H9 (cell line): ENCODE results near the gene GNPDA1. TPM values are rescaled to one million over a fixed set of nuclear protein-coding genes. Genes with fewer than 3 reads are reported as not detected.

ENCODE experiments used
- DNase-seq: peaks from one replicate; pipeline ENCODE4 v3.0.0-alpha.2; 2017
- H2AFZ ChIP-seq: one replicate; pipeline ENCODE4 v1.6.1; 2013; ENCODE audit warnings: mild to moderate bottlenecking, low read length, control low read depth, moderate library complexity
- H2AK5ac ChIP-seq: 2 replicates; pipeline ENCODE4 v1.6.1; 2013; ENCODE audit warnings: low read length, control low read depth, mixed read lengths; ENCODE audit not compliant: insufficient read length
- H2BK120ac ChIP-seq: one replicate; pipeline ENCODE4 v1.6.1; 2013; ENCODE audit warnings: low read depth, mild to moderate bottlenecking, low read length, control low read depth, inconsistent platforms; ENCODE audit not compliant: poor library complexity, severe bottlenecking
- H2BK12ac ChIP-seq: 2 replicates; pipeline ENCODE4 v1.6.1; 2013; ENCODE audit warnings: low read length, control low read depth, mixed read lengths, low read depth; ENCODE audit not compliant: insufficient read length
- H2BK15ac ChIP-seq: 2 replicates; pipeline ENCODE4 v1.6.1; 2013; ENCODE audit warnings: low read depth, low read length, control low read depth
- H2BK20ac ChIP-seq: one replicate; pipeline ENCODE4 v1.6.1; 2013; ENCODE audit warnings: low read depth, mild to moderate bottlenecking, low read length, control low read depth, inconsistent platforms; ENCODE audit not compliant: poor library complexity, severe bottlenecking
- H2BK5ac ChIP-seq: 2 replicates; pipeline ENCODE4 v1.6.1; 2013; ENCODE audit warnings: low read length, control low read depth, mixed read lengths; ENCODE audit not compliant: insufficient read length
- H3K14ac ChIP-seq: 2 replicates; pipeline ENCODE4 v1.6.1; 2013; ENCODE audit warnings: low read length, control low read depth; ENCODE audit not compliant: insufficient read depth
- H3K18ac ChIP-seq: 2 replicates; pipeline ENCODE4 v1.6.1; 2013; ENCODE audit warnings: low read depth, mild to moderate bottlenecking, mixed read lengths, low read length, control low read depth; ENCODE audit not compliant: insufficient read length
- H3K23ac ChIP-seq: 2 replicates; pipeline ENCODE4 v1.6.1; 2013; ENCODE audit warnings: low read length, control low read depth, mixed read lengths, low read depth; ENCODE audit not compliant: insufficient read length
- H3K23me2 ChIP-seq: 2 replicates; pipeline ENCODE4 v1.6.1; 2013; ENCODE audit warnings: low read depth, mild to moderate bottlenecking, mixed read lengths, low read length, control low read depth; ENCODE audit not compliant: insufficient read length, poor library complexity, severe bottlenecking
- H3K27ac ChIP-seq: 2 replicates; pipeline ENCODE4 v1.5.1; 2013; ENCODE audit warnings: low read length, control low read depth, mixed read lengths, low read depth; ENCODE audit not compliant: insufficient read length
- H3K27me3 ChIP-seq: 2 replicates; pipeline ENCODE4 v1.6.1; 2013; ENCODE audit warnings: low read length, control low read depth, inconsistent platforms; ENCODE audit not compliant: insufficient read depth
- H3K4ac ChIP-seq: 2 replicates; pipeline ENCODE4 v1.6.1; 2013; ENCODE audit warnings: low read depth, mild to moderate bottlenecking, control low read depth, inconsistent platforms, low read length, moderate library complexity
- H3K4me1 ChIP-seq: 2 replicates; pipeline ENCODE4 v1.6.1; 2013; ENCODE audit warnings: low read length, control low read depth, inconsistent platforms; ENCODE audit not compliant: insufficient read depth
- H3K4me2 ChIP-seq: 2 replicates; pipeline ENCODE4 v1.6.1; 2013; ENCODE audit warnings: low read length, control low read depth, mixed read lengths; ENCODE audit not compliant: insufficient read length, insufficient read depth
- H3K56ac ChIP-seq: 2 replicates; pipeline ENCODE4 v1.6.1; 2013; ENCODE audit warnings: low read depth, mild to moderate bottlenecking, mixed read lengths, low read length, control low read depth; ENCODE audit not compliant: insufficient read length
- H3K79me1 ChIP-seq: 2 replicates; pipeline ENCODE4 v1.6.1; 2013; ENCODE audit warnings: low read depth, mild to moderate bottlenecking, moderate library complexity, low read length, control low read depth, inconsistent platforms; ENCODE audit not compliant: insufficient read depth, poor library complexity, severe bottlenecking
- H3K79me2 ChIP-seq: 2 replicates; pipeline ENCODE4 v1.6.1; 2013; ENCODE audit warnings: low read length, control low read depth, inconsistent platforms; ENCODE audit not compliant: insufficient read depth
- H3K9ac ChIP-seq: 2 replicates; pipeline ENCODE4 v1.6.1; 2013; ENCODE audit warnings: low read length, control low read depth, mixed read lengths; ENCODE audit not compliant: insufficient read length; ENCODE audit errors: extremely low read depth
- H3K9me3 ChIP-seq: one replicate; pipeline ENCODE4 v1.6.1; 2013; ENCODE audit warnings: low read depth, low read length, inconsistent platforms; ENCODE audit not compliant: control insufficient read depth
- H3T11ph ChIP-seq: one replicate; pipeline ENCODE4 v1.6.1; 2013; ENCODE audit warnings: mild to moderate bottlenecking, low read length, control low read depth, inconsistent platforms
- H4K20me1 ChIP-seq: one replicate; pipeline ENCODE4 v1.6.1; 2013; ENCODE audit not compliant: control insufficient read depth, insufficient read length, insufficient read depth
- H4K5ac ChIP-seq: 2 replicates; pipeline ENCODE4 v1.6.1; 2013; ENCODE audit warnings: low read depth, mild to moderate bottlenecking, mixed read lengths, low read length, control low read depth; ENCODE audit not compliant: insufficient read length
- H4K8ac ChIP-seq: replicated peaks from 2 replicates; pipeline ENCODE4 v1.6.1; 2013; ENCODE audit warnings: low read length, control low read depth, mixed read lengths, low read depth; ENCODE audit not compliant: insufficient read length
- H4K91ac ChIP-seq: 2 replicates; pipeline ENCODE4 v1.6.1; 2013; ENCODE audit warnings: low read depth, mild to moderate bottlenecking, moderate library complexity, mixed read lengths, low read length, control low read depth; ENCODE audit not compliant: insufficient read length
- H3K27ac Mint-ChIP-seq, 3 experiments: 2 replicates in 2 of 3; 3 replicates in 1 of 3; pipeline ENCODE4 v1.8.0; 2020 to 2021; ENCODE audit warnings: mixed read lengths in 3 of 3, mild to moderate bottlenecking in 1 of 3, moderate library complexity in 1 of 3
- H3K27me3 Mint-ChIP-seq: 2 replicates; pipeline ENCODE4 v1.8.0; 2021; ENCODE audit warnings: low read depth, mild to moderate bottlenecking, moderate library complexity, mixed read lengths
- H3K36me3 Mint-ChIP-seq, 3 experiments: 2 replicates in 2 of 3; 3 replicates in 1 of 3; pipeline ENCODE4 v1.8.0; 2020 to 2021; ENCODE audit warnings: low read depth in 3 of 3, mixed read lengths in 3 of 3; ENCODE audit not compliant: insufficient read depth in 1 of 3
- H3K4me1 Mint-ChIP-seq, 2 experiments: 2 replicates each; pipeline ENCODE4 v1.8.0; 2020; ENCODE audit warnings: mixed read lengths in 2 of 2
- H3K4me3 Mint-ChIP-seq, 2 experiments: 2 replicates in 1 of 2; 3 replicates in 1 of 2; pipeline ENCODE4 v1.8.0; 2020 to 2021; ENCODE audit warnings: mild to moderate bottlenecking in 2 of 2, mixed read lengths in 2 of 2, moderate library complexity in 1 of 2
- H3K9me3 Mint-ChIP-seq, 2 experiments: 2 replicates in 1 of 2; 3 replicates in 1 of 2; pipeline ENCODE4 v1.8.0; 2020; ENCODE audit warnings: mild to moderate bottlenecking in 2 of 2, mixed read lengths in 2 of 2, moderate library complexity in 1 of 2
- CTCF ChIP-seq: fragments of 200-600 bp; sonication (generic); conservative IDR thresholded peaks from 3 replicates; pipeline ENCODE4 v1.8.0; 2021; ENCODE audit warnings: antibody characterized with exemption, mild to moderate bottlenecking
- WGBS: extraction: QIAGEN DNeasy Blood & Tissue Kit; methylation state at CpG from one replicate; pipeline ENCODE4 v1.1.7; 2013; ENCODE audit warnings: missing lambda C conversion rate, low lambda C conversion rate, mixed read lengths; ENCODE audit not compliant: insufficient read length; ENCODE audit errors: extremely low coverage; 5-methylcytosine and 5-hydroxymethylcytosine counted together
- total RNA-seq: library from RNA; stranded (reverse); gene quantifications from 2 replicates; pipeline ENCODE4 v1.2.1, GENCODE V29; 2021

Gene GNPDA1
- total RNA-seq, 1 experiment from 2014 or later = 66.8 TPM

- Mint-ChIP-seq H3K9me3 (no peaks in the 10 kb centered on the region), H3K36me3 (peaks cover 8 to 44% (median 40%) of the 10 kb centered on the region in 3 experiments; a peak in 6 of 7 replicates), H3K4me1 (no peaks in the 10 kb centered on the region), H3K27ac (no peak overlapping the region; a peak in 1 of 7 replicates), H3K4me3 (no peak overlapping the region), H3K27me3 (no peaks in the 10 kb centered on the region)
- no peak overlapping the region for H3K27ac ChIP-seq
- H3K9ac ChIP-seq = no peak overlapping the region
- no peak overlapping the region for H3T11ph ChIP-seq
- H3K4ac ChIP-seq = no peak overlapping the region
- H2AFZ ChIP-seq = no peak overlapping the region
- no peaks in the 10 kb centered on the region for H3K79me2 ChIP-seq
- no CpG with 5 or more reads among the region's 6 CpGs for WGBS
- no peak overlapping the region for H2BK12ac ChIP-seq
- H3K14ac ChIP-seq = no peak overlapping the region
- H2AK5ac ChIP-seq = no peak overlapping the region
- no peaks in the 10 kb centered on the region for H3K4me1 ChIP-seq
- H2BK20ac ChIP-seq = no peak overlapping the region
- no peak overlapping the region for H4K5ac ChIP-seq
- H4K20me1 ChIP-seq = no peaks in the 10 kb centered on the region
- H3K27me3 ChIP-seq = no peaks in the 10 kb centered on the region
- no peak overlapping the region for H2BK120ac ChIP-seq
- H3K56ac ChIP-seq = no peak overlapping the region
- H2BK15ac ChIP-seq = no peak overlapping the region
- no peak overlapping the region for H2BK5ac ChIP-seq
- H4K91ac ChIP-seq = no peak overlapping the region
- H3K9me3 ChIP-seq = no peaks in the 10 kb centered on the region
- H3K4me2 ChIP-seq = no peak overlapping the region
- no peak overlapping the region for H3K18ac ChIP-seq
- H3K23me2 ChIP-seq = no peaks in the 10 kb centered on the region
- TF ChIP-seq CTCF = no peak
- no peak overlapping the region for H4K8ac ChIP-seq
- no peak for DNase-seq
- H3K23ac ChIP-seq = no peak overlapping the region
- no peaks in the 10 kb centered on the region for H3K79me1 ChIP-seq
Observed at GRCh38 chr5:141976176-141976575, 36.7 kb downstream of the GNPDA1 start.
